IMR-90 (cell line): ENCODE measurements around the gene PTPRN2. TPM values are rescaled to one million over a fixed set of nuclear protein-coding genes. Genes with fewer than 3 reads are reported as not detected.

Source experiments
- ATAC-seq: fragments of 200-7000 bp; cut with Tn5 transposase; 2 replicates; pipeline ENCODE4 v1.9.1; 2020; ENCODE audit warnings: low read depth, mild to moderate bottlenecking, moderate library complexity
- BruUV-seq: library from RNA; stranded (reverse); fragments of 400-500 nt; replicated peaks from 2 replicates; lab custom pipeline; 2021; lab: Mats Ljungman, UMichigan
- CTCF ChIA-PET: fragments of 300-600 bp; formaldehyde crosslinking; extraction: SDS; loops from one replicate; lab custom pipeline; 2021; ENCODE audit warnings: antibody characterized with exemption; lab: Yijun Ruan, JAX
- POLR2A ChIA-PET: fragments of 300-600 bp; sonication (Branson Sonifier 250); formaldehyde crosslinking; loops from one replicate; lab custom pipeline; 2022; ENCODE audit warnings: antibody characterized with exemption; ENCODE audit not compliant: unreplicated experiment; lab: Charles Lee
- DNase-seq: peaks from one replicate; pipeline ENCODE4 v3.0.0; 2013
- H2AFZ ChIP-seq: replicated peaks from 2 replicates; pipeline ENCODE3; 2013; ENCODE audit warnings: low read length, mild to moderate bottlenecking; ENCODE audit not compliant: poor library complexity
- H2AK5ac ChIP-seq: 2 replicates; pipeline ENCODE4 v1.6.1; 2013; ENCODE audit warnings: low read depth, low read length, inconsistent platforms
- H2AK9ac ChIP-seq: replicated peaks from 2 replicates; pipeline ENCODE3; 2013; ENCODE audit warnings: mild to moderate bottlenecking, low read depth, low read length, moderate library complexity; ENCODE audit not compliant: poor library complexity
- H2BK120ac ChIP-seq: 2 replicates; pipeline ENCODE4 v1.6.1; 2013; ENCODE audit warnings: low read depth, low read length, inconsistent platforms
- H2BK15ac ChIP-seq: 3 replicates; pipeline ENCODE4 v1.6.1; 2013; ENCODE audit warnings: low read depth, low read length, inconsistent platforms
- H2BK20ac ChIP-seq: 2 replicates; pipeline ENCODE4 v1.6.1; 2013; ENCODE audit warnings: low read depth, mild to moderate bottlenecking, inconsistent platforms, low read length, moderate library complexity
- H2BK5ac ChIP-seq: 2 replicates; pipeline ENCODE4 v1.6.1; 2013; ENCODE audit warnings: mild to moderate bottlenecking, low read depth, low read length, inconsistent platforms; ENCODE audit not compliant: poor library complexity, severe bottlenecking
- H3K14ac ChIP-seq: replicated peaks from 2 replicates; pipeline ENCODE4 v1.6.1; 2013; ENCODE audit warnings: low read depth, low read length, inconsistent platforms
- H3K18ac ChIP-seq: 2 replicates; pipeline ENCODE4 v1.6.1; 2013; ENCODE audit warnings: low read depth, low read length, control low read depth
- H3K23ac ChIP-seq: 2 replicates; pipeline ENCODE4 v1.6.1; 2013; ENCODE audit warnings: low read depth, low read length, inconsistent platforms
- H3K27ac ChIP-seq: 2 replicates; pipeline ENCODE4 v1.5.1; 2013; ENCODE audit warnings: mild to moderate bottlenecking, control low read depth, low read length; ENCODE audit not compliant: insufficient read depth
- H3K27me3 ChIP-seq: 2 replicates; pipeline ENCODE4 v1.6.1; 2013; ENCODE audit warnings: low read length; ENCODE audit not compliant: control insufficient read depth, insufficient read depth
- H3K36me3 ChIP-seq: 2 replicates; pipeline ENCODE4 v1.6.1; 2013; ENCODE audit warnings: low read length, mixed read lengths; ENCODE audit not compliant: control insufficient read depth, insufficient read depth
- H3K4ac ChIP-seq: 2 replicates; pipeline ENCODE4 v1.6.1; 2013; ENCODE audit warnings: low read depth, low read length, inconsistent platforms
- H3K4me1 ChIP-seq: 2 replicates; pipeline ENCODE4 v1.6.1; 2013; ENCODE audit warnings: low read length, mixed read lengths; ENCODE audit not compliant: control insufficient read depth, insufficient read depth
- H3K4me2 ChIP-seq: 2 replicates; pipeline ENCODE4 v1.6.1; 2013; ENCODE audit warnings: low read depth, mild to moderate bottlenecking, control low read depth, low read length, moderate library complexity
- H3K4me3 ChIP-seq: 2 replicates; pipeline ENCODE4 v1.5.1; 2013; ENCODE audit warnings: low read depth, mild to moderate bottlenecking, control low read depth, low read length, moderate library complexity; ENCODE audit not compliant: insufficient read depth
- H3K56ac ChIP-seq: 2 replicates; pipeline ENCODE4 v1.6.1; 2013; ENCODE audit warnings: low read length, inconsistent platforms; ENCODE audit not compliant: insufficient read depth; ENCODE audit errors: extremely low read depth
- H3K79me1 ChIP-seq, 2 experiments: 2 replicates each; pipeline ENCODE4 v1.6.1; 2013; ENCODE audit warnings: low read length in 2 of 2, inconsistent platforms in 1 of 2, low read depth in 1 of 2
- H3K9ac ChIP-seq: 2 replicates; pipeline ENCODE4 v1.6.1; 2013; ENCODE audit warnings: low read depth, low read length, control low read depth
- H3K9me1 ChIP-seq: 2 replicates; pipeline ENCODE4 v1.6.1; 2013; ENCODE audit warnings: low read length, inconsistent platforms; ENCODE audit not compliant: insufficient read depth
- H3K9me3 ChIP-seq: 2 replicates; pipeline ENCODE4 v1.6.1; 2013; ENCODE audit warnings: low read length; ENCODE audit not compliant: control insufficient read depth, insufficient read depth
- H4K20me1 ChIP-seq: 2 replicates; pipeline ENCODE4 v1.6.1; 2013; ENCODE audit warnings: low read length, inconsistent platforms; ENCODE audit not compliant: insufficient read depth
- H4K5ac ChIP-seq: 2 replicates; pipeline ENCODE4 v1.6.1; 2013; ENCODE audit warnings: mild to moderate bottlenecking, low read depth, low read length, control low read depth
- H4K8ac ChIP-seq, 2 experiments: 2 replicates each; pipeline ENCODE4 v1.6.1; 2013; ENCODE audit warnings: low read depth in 2 of 2, low read length in 2 of 2, control low read depth in 1 of 2, inconsistent platforms in 1 of 2
- H4K91ac ChIP-seq: 2 replicates; pipeline ENCODE4 v1.6.1; 2013; ENCODE audit warnings: low read depth, low read length, inconsistent platforms; ENCODE audit not compliant: insufficient read depth
- BHLHE40 ChIP-seq: fragments of 150-350 bp; IDR thresholded peaks from 2 replicates; pipeline ENCODE4 v1.6.1; 2016; ENCODE audit warnings: mild to moderate bottlenecking, low read depth, low read length
- CEBPB ChIP-seq: IDR thresholded peaks from 2 replicates; pipeline ENCODE4 v1.6.1; 2012; ENCODE audit warnings: low read depth, low read length, improper control_type of control experiment
- CHD1 ChIP-seq: IDR thresholded peaks from 2 replicates; pipeline ENCODE4 v1.6.1; 2012; ENCODE audit warnings: low read depth, low read length, improper control_type of control experiment
- CTCF ChIP-seq: conservative IDR thresholded peaks from 2 replicates; pipeline ENCODE4 v1.5.1; 2012; ENCODE audit warnings: mild to moderate bottlenecking, low read depth, low read length, improper control_type of control experiment
- ELK1 ChIP-seq: fragments of 150-350 bp; IDR thresholded peaks from 2 replicates; pipeline ENCODE4 v1.6.1; 2016; ENCODE audit warnings: low read depth, mild to moderate bottlenecking, low read length, moderate library complexity, borderline replicate concordance
- FOS ChIP-seq: fragments of 150-350 bp; IDR thresholded peaks from 2 replicates; pipeline ENCODE4 v1.6.1; 2016; ENCODE audit warnings: low read depth, low read length
- MAZ ChIP-seq: IDR thresholded peaks from 2 replicates; pipeline ENCODE4 v1.6.1; 2012; ENCODE audit warnings: low read depth, mild to moderate bottlenecking, low read length, improper control_type of control experiment, moderate library complexity, borderline replicate concordance
- MXI1 ChIP-seq: IDR thresholded peaks from 2 replicates; pipeline ENCODE4 v1.6.1; 2012; ENCODE audit warnings: low read depth, mild to moderate bottlenecking, low read length, moderate library complexity, borderline replicate concordance
- NFE2L2 ChIP-seq: fragments of 150-350 bp; IDR thresholded peaks from 2 replicates; pipeline ENCODE4 v1.6.1; 2016; ENCODE audit warnings: low read depth, mild to moderate bottlenecking, low read length
- POLR2A ChIP-seq: IDR thresholded peaks from 2 replicates; pipeline ENCODE4 v1.6.1; 2012; ENCODE audit warnings: mild to moderate bottlenecking, low read depth, low read length
- RAD21 ChIP-seq: IDR thresholded peaks from 2 replicates; pipeline ENCODE4 v1.6.1; 2012; ENCODE audit warnings: low read length, improper control_type of control experiment
- RCOR1 ChIP-seq: IDR thresholded peaks from 2 replicates; pipeline ENCODE4 v1.6.1; 2012; ENCODE audit warnings: mild to moderate bottlenecking, low read length, improper control_type of control experiment; ENCODE audit not compliant: insufficient replicate concordance
- RFX5 ChIP-seq: IDR thresholded peaks from 2 replicates; pipeline ENCODE4 v1.8.0; 2012; ENCODE audit warnings: low read depth, mild to moderate bottlenecking, low read length, moderate library complexity
- SMC3 ChIP-seq: fragments of 150-350 bp; IDR thresholded peaks from 2 replicates; pipeline ENCODE4 v1.6.1; 2016; ENCODE audit warnings: low read depth, mild to moderate bottlenecking, antibody characterized with exemption, low read length, moderate library complexity
- USF2 ChIP-seq: fragments of 150-350 bp; IDR thresholded peaks from 2 replicates; pipeline ENCODE4 v1.6.1; 2017; ENCODE audit warnings: mild to moderate bottlenecking, antibody characterized with exemption, low read length, low read depth
- WGBS, 2 experiments: methylation state at CpG; one replicate each; pipeline versions ENCODE4 v1.1.5 to v1.1.7; 2013; ENCODE audit warnings: missing lambda C conversion rate in 2 of 2; ENCODE audit not compliant: insufficient read length in 1 of 2; ENCODE audit errors: extremely low coverage in 2 of 2; 5-methylcytosine and 5-hydroxymethylcytosine counted together
- dilution Hi-C: fragments of 300-500 bp; cut with HindIII; formaldehyde crosslinking; loops from one replicate; pipeline ENCODE4 v1.14.3; 2018; ENCODE audit warnings: low sequenced_read_pairs; ENCODE audit not compliant: unreplicated experiment
- in situ Hi-C: fragments of 300-500 bp; cut with MboI; formaldehyde crosslinking; loops from 3 replicates; pipeline ENCODE4 v1.14.3; 2019; ENCODE audit warnings: low sequenced_read_pairs, inconsistent platforms, mixed read lengths
- intact Hi-C: fragments of 100-400 bp; cut with micrococcal nuclease; formaldehyde crosslinking; loops from 2 replicates; pipeline ENCODE4 v1.10.0; 2022
- polyA plus RNA-seq, 3 experiments: library from polyadenylated mRNA; depleted of rRNA; stranded (reverse); fragments of >200 nt; gene quantifications; 2 replicates each; pipeline ENCODE4 v1.2.3, GENCODE V29; 2012; ENCODE audit warnings: low replicate concordance in 1 of 3
- total RNA-seq: library from RNA; depleted of rRNA; stranded (reverse); fragments of >200 nt; gene quantifications from 2 replicates; pipeline ENCODE4 v1.2.3, GENCODE V29; 2012

PTPRN2 gene
- total and polyA plus RNA-seq, 2 of the 4 experiments (the other 2 are of a cell fraction), result 0.03 TPM; not detected in 1

DNA sequence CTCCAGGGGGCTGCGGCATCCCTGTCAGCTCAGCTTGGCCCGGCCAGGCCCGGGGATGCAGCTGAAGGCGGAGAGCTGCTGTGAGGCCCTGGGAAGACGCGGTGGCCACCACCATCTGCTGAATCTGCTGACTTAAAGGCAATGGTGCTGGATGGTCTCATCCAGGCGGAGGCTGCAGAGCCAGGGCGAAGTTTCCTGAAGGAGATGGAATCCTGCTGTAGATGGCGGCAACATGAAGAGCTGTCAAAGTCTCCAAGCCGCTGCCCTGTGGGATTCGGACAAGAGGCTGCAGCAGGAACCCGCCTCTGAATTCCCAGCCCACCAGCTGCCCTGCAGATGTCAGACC lies 200.1 kb downstream of the PTPRN2 start:
- ATAC-seq, result no peak
- no peak overlapping the region for H2BK20ac ChIP-seq

More for the DNA sequence above, 200.1 kb downstream of the PTPRN2 start:
- Histone ChIP-seq H3K27me3 (no peaks in the 10 kb centered on the region), H2BK5ac (no peak overlapping the region), H2AK9ac (no peak overlapping the region), H3K4me2 (no peak overlapping the region), H2AFZ (no peak overlapping the region), H2BK120ac (no peak overlapping the region), H4K8ac (no peak overlapping the region), H3K4ac (no peak overlapping the region), H3K4me3 (no peak overlapping the region), H3K79me1 (no peaks in the 10 kb centered on the region), H4K5ac (no peak overlapping the region), H3K27ac (no peak overlapping the region), H3K18ac (no peak overlapping the region), H3K14ac (no peak overlapping the region), H3K9me3 (peaks cover 54% of the 10 kb centered on the region), H3K36me3 (no peaks in the 10 kb centered on the region), H3K56ac (no peak overlapping the region), H3K4me1 (no peaks in the 10 kb centered on the region), H3K9me1 (no peaks in the 10 kb centered on the region), H4K91ac (no peak overlapping the region), H3K9ac (no peak overlapping the region), H3K23ac (no peak overlapping the region), H4K20me1 (no peaks in the 10 kb centered on the region), H2BK15ac (no peak overlapping the region), H2AK5ac (no peak overlapping the region)
- in situ Hi-C loops (no loop called here), dilution Hi-C loops (no loop called here), intact Hi-C loops (no loop called here)
- WGBS, 2 experiments, result 51% methylated on average over 6 of the region's 12 CpGs; no CpG with 5 or more reads in 1 of the 2 experiments
- DNase-seq, result no peak
- no peak for TF ChIP-seq POLR2A
- no peak for TF ChIP-seq CTCF
- no peak for TF ChIP-seq ELK1
- no peak for TF ChIP-seq RFX5
- TF ChIP-seq MXI1, result no peak
- no peak for TF ChIP-seq NFE2L2
- no peak for TF ChIP-seq RCOR1
- TF ChIP-seq USF2, result no peak
- TF ChIP-seq MAZ, result no peak
- no peak for TF ChIP-seq RAD21
- no peak for TF ChIP-seq CEBPB
- no peak for TF ChIP-seq FOS
- no peak for TF ChIP-seq CHD1
- no peak for TF ChIP-seq BHLHE40
- TF ChIP-seq SMC3, result no peak
- BruUV-seq, result no TSS peak
- ChIA-PET CTCF (no interaction called here), POLR2A (no interaction called here)
